GM23248 (cell line): ENCODE measurements around the gene MUS81. TPM values are rescaled to one million over a fixed set of nuclear protein-coding genes. Genes with fewer than 3 reads are reported as not detected.

Experiments
- DNase-seq: peaks from one replicate; pipeline ENCODE4 v3.0.0-alpha.2; 2015
- H2AFZ ChIP-seq: fragments of 200-600 bp; sonication (generic); 2 replicates; pipeline ENCODE4 v1.6.1; 2016; ENCODE audit warnings: antibody characterized with exemption
- H3F3A ChIP-seq: fragments of 200-600 bp; sonication (generic); 2 replicates; pipeline ENCODE4 v1.6.1; 2016; ENCODE audit warnings: mild to moderate bottlenecking, antibody characterized with exemption, mixed run types; ENCODE audit not compliant: insufficient read depth
- H3K27ac ChIP-seq: fragments of 200-600 bp; sonication (generic); 2 replicates; pipeline ENCODE4 v1.5.1; 2016; ENCODE audit warnings: mild to moderate bottlenecking
- H3K27me3 ChIP-seq: fragments of 200-600 bp; sonication (generic); replicated peaks from 2 replicates; pipeline ENCODE4 v1.6.1; 2016; ENCODE audit warnings: mild to moderate bottlenecking; ENCODE audit not compliant: insufficient read depth
- H3K36me3 ChIP-seq: fragments of 200-600 bp; sonication (generic); 2 replicates; pipeline ENCODE4 v1.6.1; 2016; ENCODE audit warnings: low read depth, mild to moderate bottlenecking
- H3K4me1 ChIP-seq: fragments of 200-600 bp; sonication (generic); 2 replicates; pipeline ENCODE4 v1.6.1; 2016; ENCODE audit warnings: mild to moderate bottlenecking; ENCODE audit not compliant: insufficient read depth
- H3K4me2 ChIP-seq: fragments of 200-600 bp; sonication (generic); one replicate; pipeline ENCODE4 v1.6.1; 2016; ENCODE audit warnings: mild to moderate bottlenecking; ENCODE audit not compliant: unreplicated experiment
- H3K4me3 ChIP-seq: fragments of 200-600 bp; sonication (generic); 2 replicates; pipeline ENCODE4 v1.5.1; 2016; ENCODE audit warnings: mild to moderate bottlenecking
- H3K79me2 ChIP-seq: fragments of 200-600 bp; sonication (generic); 2 replicates; pipeline ENCODE4 v1.6.1; 2016; ENCODE audit warnings: mild to moderate bottlenecking; ENCODE audit not compliant: insufficient read depth
- H3K9ac ChIP-seq: fragments of 200-600 bp; sonication (generic); 2 replicates; pipeline ENCODE4 v1.6.1; 2016; ENCODE audit warnings: mild to moderate bottlenecking
- H3K9me2 ChIP-seq: fragments of 200-600 bp; sonication (generic); 2 replicates; pipeline ENCODE4 v1.6.1; 2016; ENCODE audit warnings: mixed run types, mild to moderate bottlenecking, moderate library complexity; ENCODE audit not compliant: insufficient read depth
- H3K9me3 ChIP-seq: fragments of 200-600 bp; sonication (generic); one replicate; pipeline ENCODE4 v1.6.1; 2017; ENCODE audit warnings: low read depth
- H4K20me1 ChIP-seq: fragments of 200-600 bp; sonication (generic); 2 replicates; pipeline ENCODE4 v1.6.0; 2016; ENCODE audit not compliant: insufficient read depth
- EZH2 ChIP-seq: fragments of 200-600 bp; sonication (generic); IDR thresholded peaks from 2 replicates; pipeline ENCODE4 v1.6.1; 2018; ENCODE audit warnings: antibody characterized with exemption, mild to moderate bottlenecking; ENCODE audit not compliant: insufficient read depth, poor library complexity, severe bottlenecking
- EZH2phosphoT487 ChIP-seq: fragments of 200-600 bp; sonication (generic); IDR thresholded peaks from 2 replicates; pipeline ENCODE4 v1.6.1; 2018; ENCODE audit warnings: antibody characterized with exemption, moderate library complexity, mild to moderate bottlenecking, low read depth; ENCODE audit not compliant: insufficient read depth
- WGBS, 2 experiments: methylation state at CpG; one replicate each; pipeline ENCODE4 v1.1.6; 2015 to 2017; ENCODE audit warnings: low lambda C conversion rate in 2 of 2, low coverage in 1 of 2; ENCODE audit errors: missing lambda C conversion rate in 2 of 2; 5-methylcytosine and 5-hydroxymethylcytosine counted together
- in situ Hi-C: fragments of 300-500 bp; cut with MboI; formaldehyde crosslinking; loops from 2 replicates; pipeline ENCODE4 v1.15.0; 2020
- polyA plus RNA-seq: library from polyadenylated mRNA; unstranded; fragments of >200 nt; fragmentation: Nextera tagmentation; extraction: Ambion mirVana; gene quantifications from 2 replicates; pipeline ENCODE4 v1.2.1, GENCODE V29; 2016
- total RNA-seq: library from RNA; depleted of rRNA; stranded (reverse); fragments of >200 nt; shearing (Covaris generic); gene quantifications from 2 replicates; pipeline ENCODE4 v1.2.3, GENCODE V29; 2014

The MUS81 gene
- total and polyA plus RNA-seq, 2 experiments from 2014 or later, result 42.0 to 56.0 TPM

- peaks cover 54% of the 10 kb centered on the region for H3F3A ChIP-seq
- H2AFZ ChIP-seq, result no peak overlapping the region
- H3K4me2 ChIP-seq, result no peak overlapping the region
- no peaks in the 10 kb centered on the region for H3K9me2 ChIP-seq
- peaks cover 16% of the 10 kb centered on the region for H3K4me1 ChIP-seq
- 86 to 87% methylated on average over 18 to 19 of the region's 19 CpGs for WGBS, 2 experiments
- H3K27ac ChIP-seq, result no peak overlapping the region
- TF ChIP-seq EZH2 (no peak), EZH2phosphoT487 (no peak)
- H3K36me3 ChIP-seq, result peaks cover 31% of the 10 kb centered on the region; the same call in 1 of the 2 replicates
- no peak overlapping the region for H3K4me3 ChIP-seq
- in situ Hi-C loops, result no loop called here
- H3K9me3 ChIP-seq, result no peaks in the 10 kb centered on the region
- no peaks in the 10 kb centered on the region for H4K20me1 ChIP-seq
- DNase-seq, result no peak
- H3K27me3 ChIP-seq, result no peaks in the 10 kb centered on the region
- H3K9ac ChIP-seq, result no peak overlapping the region
- peaks cover 53% of the 10 kb centered on the region for H3K79me2 ChIP-seq
These were observed 7.9 kb downstream of the MUS81 start for GRCh38 chr11:65868076-65868667.

DNA sequence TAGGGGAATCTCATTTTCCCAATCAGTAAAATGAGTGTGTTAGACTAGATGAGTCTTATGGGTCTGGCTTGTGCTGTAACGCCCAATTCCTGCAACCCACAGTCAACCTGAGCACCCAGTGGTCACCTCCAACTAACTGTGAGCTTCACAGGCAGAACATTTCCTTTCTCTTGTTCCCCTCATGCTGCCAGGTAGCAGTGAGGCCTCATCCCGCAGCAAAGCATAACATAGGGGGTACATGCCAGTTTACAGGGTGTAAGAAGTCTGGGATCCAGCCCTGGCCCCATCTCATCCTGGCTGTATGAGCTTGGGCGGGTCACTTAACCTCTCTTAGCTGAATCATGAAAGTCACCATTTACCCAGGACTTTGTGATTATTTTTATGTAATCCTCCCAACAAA lies 8.7 kb downstream of the MUS81 start:
- Histone ChIP-seq H3K4me3 (no peak overlapping the region), H3K9me2 (no peaks in the 10 kb centered on the region), H3K4me1 (peaks cover 16% of the 10 kb centered on the region), H2AFZ (no peak overlapping the region), H3K9ac (no peak overlapping the region), H3K4me2 (no peak overlapping the region), H3F3A (peaks cover 54% of the 10 kb centered on the region), H4K20me1 (no peaks in the 10 kb centered on the region), H3K79me2 (peaks cover 48% of the 10 kb centered on the region), H3K27me3 (no peaks in the 10 kb centered on the region), H3K9me3 (no peaks in the 10 kb centered on the region), H3K36me3 (peaks cover 27% of the 10 kb centered on the region; the same call in 1 of the 2 replicates), H3K27ac (no peak overlapping the region; the same call in 1 of the 2 replicates)
- TF ChIP-seq EZH2, result no peak
- TF ChIP-seq EZH2phosphoT487, result no peak
- DNase-seq, result no peak
- in situ Hi-C loops, result no loop called here
- WGBS, 2 experiments, result 98 to 100% methylated on average over 3 of the region's 3 CpGs

- no peaks in the 10 kb centered on the region for H4K20me1 ChIP-seq
- peaks cover 46% of the 10 kb centered on the region for H3K79me2 ChIP-seq
- no peak overlapping the region for H2AFZ ChIP-seq
- H3F3A ChIP-seq, result peaks cover 48% of the 10 kb centered on the region
- TF ChIP-seq EZH2phosphoT487 (no peak), EZH2 (no peak)
- H3K9ac ChIP-seq, result no peak overlapping the region; the same call in 1 of the 2 replicates
- peaks cover 25% of the 10 kb centered on the region; the same call in 1 of the 2 replicates for H3K36me3 ChIP-seq
- H3K9me3 ChIP-seq, result no peaks in the 10 kb centered on the region
- in situ Hi-C loops, result no loop called here
- DNase-seq, result no peak
- H3K4me3 ChIP-seq, result no peak overlapping the region
- H3K27me3 ChIP-seq, result no peaks in the 10 kb centered on the region
- H3K4me1 ChIP-seq, result peaks cover 16% of the 10 kb centered on the region
- no peak overlapping the region for H3K4me2 ChIP-seq
- no peaks in the 10 kb centered on the region for H3K9me2 ChIP-seq
- H3K27ac ChIP-seq, result no peak overlapping the region
- WGBS, 2 experiments, result 85 to 86% methylated on average over 24 of the region's 24 CpGs
These were observed 9.5 kb downstream of the MUS81 start for GRCh38 chr11:65869643-65870306.

DNA sequence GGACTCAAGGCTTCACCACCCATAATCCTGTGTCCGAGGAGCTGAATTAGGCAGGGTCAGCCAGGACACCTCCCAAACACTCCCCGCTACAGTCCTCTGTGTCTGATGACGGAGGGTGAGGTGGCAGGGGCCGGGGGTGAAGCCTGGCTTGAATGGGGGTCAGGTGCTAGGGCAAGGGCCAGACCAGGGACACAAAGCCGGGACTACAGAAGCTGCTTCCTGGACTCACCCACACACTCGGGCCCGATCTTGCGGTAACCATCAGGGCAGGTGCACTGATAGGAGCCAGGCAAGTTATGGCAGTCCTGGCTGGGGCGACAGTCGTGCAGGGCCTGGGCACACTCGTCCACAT lies 10.1 kb downstream of the MUS81 start:
- Histone ChIP-seq H3K36me3 (peaks cover 25% of the 10 kb centered on the region; the same call in 1 of the 2 replicates), H3K27me3 (no peaks in the 10 kb centered on the region), H3K9me3 (no peaks in the 10 kb centered on the region), H3K27ac (no peak overlapping the region), H3K4me3 (peak overlapping the region; percentile 85; the same call in 1 of the 2 replicates), H3K4me2 (no peak overlapping the region), H3K9me2 (no peaks in the 10 kb centered on the region), H3K79me2 (peaks cover 46% of the 10 kb centered on the region), H3K4me1 (peaks cover 16% of the 10 kb centered on the region), H3K9ac (peak overlapping the region; percentile 93), H4K20me1 (no peaks in the 10 kb centered on the region), H2AFZ (no peak overlapping the region), H3F3A (peaks cover 48% of the 10 kb centered on the region)
- TF ChIP-seq EZH2 (no peak), EZH2phosphoT487 (no peak)
- WGBS, 2 experiments, result 87 to 92% methylated on average over 11 of the region's 11 CpGs
- no peak for DNase-seq
- in situ Hi-C loops, result no loop called here
